Embryonic facial prominence (tissue), 1 donor: ENCODE measurements around the gene RIMS4.

Experiments
- DNase-seq: peaks from one replicate; pipeline ENCODE4 v3.0.0-alpha.2; 2016; ENCODE audit errors: extremely low spot score

Gene RIMS4

GRCh38 chr20:44701858-44702256 is 108.5 kb downstream of the RIMS4 start:
- DNase-seq: no peak
